HG03097 (cell line): Measurements from ENCODE around the gene PRKCD.

Experiments
- ATAC-seq: cut with Tn5 transposase; IDR thresholded peaks from one replicate; pipeline ENCODE4 v1.9.1; 2021; ENCODE audit not compliant: unreplicated experiment, low FRiP score

PRKCD gene

DNA sequence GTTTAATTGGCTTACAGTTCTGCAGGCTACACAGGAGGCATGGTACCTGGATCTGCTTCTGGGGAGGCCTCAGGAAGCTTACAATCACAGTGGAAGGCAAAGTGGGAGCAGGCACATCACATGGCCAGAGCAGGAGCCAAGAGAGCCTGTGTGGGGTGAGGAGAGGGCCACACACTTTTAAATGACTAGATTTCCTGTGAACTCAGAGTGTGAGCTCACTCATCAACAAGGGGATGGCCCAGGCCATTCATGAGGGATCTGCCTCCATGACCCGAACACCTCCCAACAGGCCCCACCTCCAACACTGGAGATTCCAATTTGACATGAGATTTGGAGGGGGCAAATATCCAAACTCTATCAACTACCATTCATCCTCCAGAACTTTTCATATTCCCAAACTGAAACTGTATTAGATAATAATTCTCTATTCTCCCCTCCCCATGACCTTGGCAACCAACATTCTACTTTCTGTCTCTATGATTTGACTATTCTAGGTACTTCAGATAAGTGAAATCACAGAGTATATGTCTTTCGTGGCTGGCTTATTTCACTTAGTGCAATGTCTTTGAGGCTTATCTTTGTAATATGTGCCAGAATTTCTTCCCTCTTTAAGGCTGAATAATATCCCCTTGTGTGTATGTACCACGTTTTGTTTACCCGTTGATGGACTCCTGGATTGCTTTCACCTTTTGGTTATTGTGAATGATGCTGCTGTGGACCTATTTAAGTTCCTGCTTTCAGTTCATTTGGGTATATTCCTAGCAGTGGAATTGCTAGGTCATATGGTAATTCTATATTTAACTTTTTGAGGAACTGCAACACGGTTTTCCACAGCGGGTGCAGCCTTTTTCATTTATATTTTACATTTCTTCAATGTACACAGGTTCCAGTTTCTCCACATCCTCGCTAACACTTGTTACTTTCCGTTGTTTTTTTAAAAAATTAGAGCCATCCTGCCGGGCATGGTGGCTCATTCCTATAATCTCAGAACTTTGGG, 51.0 kb downstream of the PRKCD start:
- ATAC-seq: no peak

DNA sequence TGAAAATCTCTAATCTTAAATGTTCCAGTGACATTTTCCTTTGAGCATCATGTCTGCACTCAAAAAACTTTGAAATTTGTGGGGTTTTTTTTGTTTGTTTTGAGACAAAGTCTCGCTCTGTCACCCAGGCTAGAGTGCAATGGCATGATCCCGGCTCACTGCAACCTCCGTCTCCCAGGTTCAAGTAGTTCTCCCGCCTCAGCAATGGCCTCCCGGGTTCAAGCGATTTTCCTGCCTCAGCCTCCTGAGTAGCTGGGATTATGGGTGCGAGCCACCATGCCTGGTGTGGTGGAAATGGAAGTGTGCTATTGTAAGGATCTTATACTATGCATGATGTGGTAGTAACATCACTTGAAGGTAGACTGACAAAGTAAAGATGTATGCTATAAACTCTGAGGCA, 52.3 kb downstream of the PRKCD start:
- no peak for ATAC-seq

GRCh38 chr3:53215816-53216215, 54.8 kb downstream of the PRKCD start:
- no peak for ATAC-seq

DNA sequence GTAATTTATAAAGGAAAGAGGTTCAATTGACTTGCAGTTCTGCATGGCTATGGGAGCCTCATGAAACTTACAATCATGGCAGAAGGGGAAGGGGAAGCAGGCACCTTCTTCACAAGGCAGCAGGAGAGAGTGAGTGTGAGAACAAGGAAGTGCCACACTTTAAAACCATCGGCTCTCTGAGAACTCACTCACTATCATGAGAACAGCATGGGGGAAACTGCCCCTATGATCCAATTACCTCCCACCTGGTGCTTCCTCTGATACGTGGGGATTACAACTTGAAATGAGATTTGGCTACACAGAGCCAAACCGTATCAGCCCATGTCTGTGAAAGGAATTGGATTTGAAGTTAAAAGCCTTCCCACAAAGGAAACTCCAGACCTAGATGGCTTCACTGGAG, 55.7 kb downstream of the PRKCD start:
- no peak for ATAC-seq

- no peak for ATAC-seq
These were observed 56.2 kb downstream of the PRKCD start for GRCh38 chr3:53217175-53217574.

GRCh38 chr3:53218131-53218530, 57.1 kb downstream of the PRKCD start:
- no peak for ATAC-seq

DNA sequence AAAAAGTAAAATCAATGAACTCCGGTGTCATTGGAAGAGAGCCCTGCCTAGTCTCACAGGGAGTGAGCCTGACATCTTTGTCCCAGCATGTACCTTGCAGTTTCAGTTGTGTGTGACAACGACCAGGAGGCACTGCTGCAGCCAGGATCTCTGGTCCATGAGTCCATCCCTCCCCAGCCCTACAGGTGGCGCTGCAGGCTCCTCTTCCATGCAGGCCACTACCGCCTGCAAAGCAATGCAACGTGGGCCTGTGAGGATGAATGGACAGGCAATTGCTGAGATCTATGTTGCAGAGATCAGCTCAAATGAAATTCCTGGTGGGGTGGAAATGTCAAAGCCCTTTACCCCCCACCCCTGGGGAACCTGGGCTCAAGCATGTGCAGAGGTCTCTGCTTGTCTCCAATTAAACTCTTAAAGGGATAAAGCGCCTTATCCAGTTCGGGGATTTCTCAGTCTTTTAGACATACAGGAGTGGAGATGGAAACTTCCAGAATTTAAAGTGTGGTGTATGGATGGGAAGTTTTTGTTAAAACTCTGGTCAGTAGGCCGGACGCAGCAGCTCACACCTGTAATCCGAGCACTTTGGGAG, 59.0 kb downstream of the PRKCD start:
- peak; percentile 63 for ATAC-seq

DNA sequence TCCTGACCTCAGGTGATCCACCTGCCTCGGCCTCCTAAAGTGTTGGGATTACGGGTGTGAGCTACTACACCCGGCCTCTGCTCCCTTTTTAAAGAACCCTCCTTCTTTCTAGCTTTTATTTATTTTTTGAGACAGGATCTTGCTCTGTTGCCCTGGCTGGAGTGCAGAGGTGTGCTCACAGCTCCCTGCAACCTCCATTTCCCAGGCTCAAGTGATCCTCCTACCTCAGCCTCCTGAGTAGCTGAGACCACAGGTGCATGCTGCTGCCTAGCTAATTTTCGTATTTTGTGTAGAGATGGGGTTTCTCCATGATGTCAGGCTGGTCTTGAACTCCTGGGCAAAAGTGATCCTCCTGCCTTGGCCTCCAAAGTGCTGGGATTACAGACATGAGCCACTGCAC, 60.3 kb downstream of the PRKCD start:
- no peak for ATAC-seq

- no peak for ATAC-seq
These were observed 60.8 kb downstream of the PRKCD start for GRCh38 chr3:53221827-53222182.

- ATAC-seq: no peak
These were observed 61.3 kb downstream of the PRKCD start for GRCh38 chr3:53222183-53222901.

GRCh38 chr3:53223025-53223424, 62.0 kb downstream of the PRKCD start:
- no peak for ATAC-seq

DNA sequence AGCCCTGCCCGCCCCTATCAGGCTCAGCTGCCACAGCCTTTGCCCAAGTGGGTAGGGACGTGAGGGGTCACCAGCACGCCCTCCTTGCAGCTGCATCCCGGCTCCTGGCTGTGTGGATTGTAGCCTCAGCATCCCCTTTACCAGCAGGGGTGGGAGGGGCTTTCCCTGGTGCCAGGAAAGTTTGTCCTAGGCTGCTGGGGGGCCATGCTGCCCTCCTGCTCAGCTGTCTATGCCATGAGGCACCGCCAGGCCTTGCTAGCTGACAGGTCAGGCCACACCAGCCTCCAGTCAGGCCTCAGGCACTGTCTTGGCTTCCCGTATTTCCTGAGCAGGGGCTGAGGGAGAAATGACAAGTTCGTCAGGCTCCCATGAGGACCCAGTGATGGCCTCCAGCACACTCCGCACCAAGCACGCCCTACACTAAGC, 62.5 kb downstream of the PRKCD start:
- ATAC-seq: no peak

DNA sequence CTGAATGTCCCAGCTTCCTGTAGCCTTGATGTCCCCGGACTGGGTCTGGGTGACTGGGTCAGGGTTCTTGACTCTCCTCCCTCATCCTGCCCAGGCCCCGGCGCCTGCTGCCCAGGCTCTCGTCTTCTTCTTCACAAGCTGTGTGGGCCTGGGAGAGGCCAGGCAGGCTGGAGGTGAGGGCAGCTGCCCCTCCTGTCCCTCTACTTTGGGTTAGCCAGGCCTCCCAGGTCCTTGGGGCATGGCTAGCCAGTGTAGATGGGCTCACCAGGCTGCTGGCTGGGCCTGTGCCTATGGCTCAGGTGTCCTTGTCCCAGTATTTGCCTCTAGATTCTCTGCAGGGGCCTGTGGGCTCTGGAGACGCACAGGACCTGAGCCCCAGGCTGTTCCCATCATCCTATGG, 63.0 kb downstream of the PRKCD start:
- no peak for ATAC-seq

DNA sequence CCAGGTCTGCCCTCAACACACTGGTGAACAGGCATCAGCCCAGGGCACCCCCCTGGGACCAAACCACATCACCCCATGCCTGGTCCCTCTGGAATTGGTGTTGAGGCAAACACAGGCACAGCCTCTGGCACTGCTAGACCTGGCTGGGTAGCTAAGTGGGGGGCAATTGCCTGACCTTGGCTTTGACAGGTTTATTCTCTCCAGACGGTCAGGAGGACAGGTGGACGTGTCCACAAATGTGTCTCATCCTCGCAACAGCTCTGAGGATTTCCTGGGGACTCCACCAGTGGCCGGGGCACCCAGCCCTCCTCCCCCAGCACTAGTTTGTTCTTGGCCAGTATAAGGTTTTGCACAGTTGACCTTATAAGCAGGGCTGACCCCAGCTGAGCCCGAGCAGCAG, 63.5 kb downstream of the PRKCD start:
- ATAC-seq: no peak

DNA sequence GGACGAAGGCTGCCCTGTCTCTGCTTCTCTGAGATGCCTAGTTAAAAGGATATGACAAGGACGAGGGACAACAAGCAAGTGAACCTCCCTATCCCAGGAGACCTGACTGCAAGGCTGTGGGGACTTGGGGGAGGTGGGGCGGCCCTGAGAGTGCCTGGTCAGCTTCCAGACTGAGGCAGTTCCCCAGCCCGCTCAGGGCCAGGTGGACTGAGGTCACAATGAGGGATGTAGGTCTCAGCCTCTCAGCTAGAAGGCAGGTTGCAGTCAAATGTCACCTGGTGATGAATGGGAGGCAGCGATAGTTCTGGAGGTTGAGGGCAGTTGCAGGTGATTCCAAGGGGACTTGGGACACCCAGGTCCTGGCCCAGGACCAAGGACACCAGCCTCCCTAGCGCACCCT, 64.2 kb downstream of the PRKCD start:
- ATAC-seq: no peak

- no peak for ATAC-seq
These were observed 64.6 kb downstream of the PRKCD start for GRCh38 chr3:53225651-53226050.

DNA sequence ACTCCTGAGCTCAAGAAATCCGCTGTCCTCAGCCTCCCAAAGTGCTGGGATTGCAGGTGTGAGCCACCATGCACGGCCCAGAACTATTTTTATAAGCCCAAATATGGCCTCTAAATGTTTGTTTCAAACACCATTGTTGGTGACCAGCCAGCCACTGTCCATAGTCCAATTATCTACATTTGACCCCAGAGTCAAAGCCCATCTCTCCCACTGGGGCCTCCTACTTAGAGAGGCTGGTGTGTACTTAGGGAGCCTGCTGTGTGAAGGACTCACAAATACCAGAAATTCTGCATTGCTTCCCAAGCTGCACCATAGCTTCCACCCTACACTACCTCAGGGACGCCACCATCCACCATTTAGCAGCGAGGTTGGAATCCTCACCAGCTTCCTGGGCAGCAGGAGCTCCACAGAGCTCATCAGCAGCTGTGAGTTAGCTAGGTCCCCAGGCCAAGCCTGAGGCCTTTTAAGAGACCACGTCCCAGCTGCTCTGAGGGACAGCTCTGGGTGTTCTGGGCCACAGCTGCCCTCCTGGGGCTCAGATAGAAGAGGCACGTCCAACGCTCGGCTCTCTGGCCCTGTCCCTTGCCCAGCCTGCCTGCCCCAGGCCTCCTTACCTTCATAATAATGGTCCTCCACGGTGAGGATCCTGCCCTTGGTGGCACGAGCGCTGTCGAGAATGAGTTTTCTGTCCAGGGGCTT, 65.3 kb downstream of the PRKCD start:
- no peak for ATAC-seq

GRCh38 chr3:53226841-53227407, 65.9 kb downstream of the PRKCD start:
- ATAC-seq: no peak

DNA sequence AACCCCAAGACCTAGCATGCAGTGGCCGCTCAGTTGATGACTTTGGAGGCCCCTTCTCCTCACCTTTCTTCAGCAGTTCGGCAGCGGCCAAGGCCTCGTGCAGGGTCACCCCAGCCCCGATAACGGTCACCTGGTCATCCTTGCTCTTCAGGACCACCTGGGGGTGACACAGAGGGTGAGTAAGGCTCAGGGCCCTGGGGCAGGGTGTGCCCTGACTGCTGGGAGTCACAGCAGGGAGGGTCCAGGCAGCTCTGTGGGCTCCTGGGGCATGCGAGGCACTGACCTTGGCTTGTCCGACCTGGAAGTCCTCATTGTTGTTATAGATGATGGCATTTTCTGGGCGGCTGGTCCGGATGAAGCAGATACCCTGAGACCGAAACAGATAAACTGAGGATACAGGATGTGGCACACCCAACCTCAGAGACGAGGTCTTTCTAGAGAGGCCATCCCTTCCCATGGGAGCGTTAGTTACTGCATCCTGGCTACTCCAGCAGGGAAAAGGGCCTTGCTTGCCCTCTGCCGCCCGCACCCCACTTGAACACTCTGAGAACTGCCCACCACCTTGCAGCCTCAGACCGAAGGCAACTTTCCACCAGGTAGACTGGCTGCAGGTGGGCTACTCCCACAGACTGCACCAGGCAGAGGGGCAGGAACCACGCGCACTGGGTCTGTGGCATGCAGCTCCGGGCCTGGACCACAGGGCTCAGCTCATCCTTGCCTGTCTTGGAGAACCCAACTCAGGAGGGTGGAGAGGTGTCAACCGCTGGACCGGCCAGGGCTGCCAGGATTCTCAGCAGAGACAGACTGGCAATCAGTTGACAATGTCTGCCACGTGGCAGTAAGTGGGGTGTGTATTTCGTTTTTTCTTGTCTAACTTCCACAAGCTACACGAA, 67.2 kb downstream of the PRKCD start:
- no peak for ATAC-seq

DNA sequence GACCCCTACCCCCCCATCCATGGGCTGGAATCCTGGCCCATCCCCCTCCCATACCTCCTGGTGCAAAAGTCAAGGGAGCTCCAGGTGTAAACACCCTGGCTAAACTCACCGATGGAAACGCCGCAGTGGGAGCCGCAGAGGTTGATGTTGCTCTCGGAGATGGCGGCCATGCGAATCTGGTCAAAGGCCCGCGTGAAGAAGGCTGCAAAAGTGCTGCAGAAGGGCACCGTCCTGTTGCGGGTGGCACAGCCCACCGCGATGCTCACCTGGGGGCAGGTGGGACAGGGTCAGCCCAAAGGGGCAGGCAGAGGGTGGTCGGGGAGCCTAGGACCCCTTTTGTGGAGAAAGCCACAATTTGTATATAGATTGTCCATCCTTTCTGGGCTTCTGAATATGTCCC, 68.2 kb downstream of the PRKCD start:
- ATAC-seq: no peak
